ENCODE results near the gene ARGLU1. TPM values are rescaled to one million over a fixed set of nuclear protein-coding genes. Genes with fewer than 3 reads are reported as not detected.

ARGLU1 gene
- total RNA-seq, 1 donor from 2014 or later = 467 TPM

GRCh38 chr13:106589716-106590115 is 21.8 kb upstream of the ARGLU1 start:
- no peak for DNase-seq (ENCODE audit: low spot score)
- H3K9ac ChIP-seq = no peak overlapping the region
- no peak overlapping the region for H3K27ac ChIP-seq
- no peak overlapping the region for H3K4me2 ChIP-seq
- Mint-ChIP-seq H3K4me1 (no peaks in the 10 kb centered on the region), H3K4me3 (no peak overlapping the region), H3K36me3 (peaks cover 8% of the 10 kb centered on the region), H3K9me3 (peaks cover 29% of the 10 kb centered on the region), H3K27ac (no peak overlapping the region), H3K27me3 (ENCODE audit: insufficient read depth, low read depth) (peaks cover 2% of the 10 kb centered on the region)
- no peaks in the 10 kb centered on the region for H3K36me3 ChIP-seq
- peaks cover 12% of the 10 kb centered on the region for H3K9me3 ChIP-seq (ENCODE audit: low read depth)
- no peaks in the 10 kb centered on the region for H4K20me1 ChIP-seq (ENCODE audit: low read depth)
- no peak overlapping the region for H3K4me3 ChIP-seq
- no peaks in the 10 kb centered on the region for H3K27me3 ChIP-seq
- no peak for TF ChIP-seq EZH2 (IDR thresholded peaks at IDR 0.05)
- no peak for TF ChIP-seq EZH2phosphoT487 (IDR thresholded peaks at IDR 0.05)
- TF ChIP-seq, protein P1, sequence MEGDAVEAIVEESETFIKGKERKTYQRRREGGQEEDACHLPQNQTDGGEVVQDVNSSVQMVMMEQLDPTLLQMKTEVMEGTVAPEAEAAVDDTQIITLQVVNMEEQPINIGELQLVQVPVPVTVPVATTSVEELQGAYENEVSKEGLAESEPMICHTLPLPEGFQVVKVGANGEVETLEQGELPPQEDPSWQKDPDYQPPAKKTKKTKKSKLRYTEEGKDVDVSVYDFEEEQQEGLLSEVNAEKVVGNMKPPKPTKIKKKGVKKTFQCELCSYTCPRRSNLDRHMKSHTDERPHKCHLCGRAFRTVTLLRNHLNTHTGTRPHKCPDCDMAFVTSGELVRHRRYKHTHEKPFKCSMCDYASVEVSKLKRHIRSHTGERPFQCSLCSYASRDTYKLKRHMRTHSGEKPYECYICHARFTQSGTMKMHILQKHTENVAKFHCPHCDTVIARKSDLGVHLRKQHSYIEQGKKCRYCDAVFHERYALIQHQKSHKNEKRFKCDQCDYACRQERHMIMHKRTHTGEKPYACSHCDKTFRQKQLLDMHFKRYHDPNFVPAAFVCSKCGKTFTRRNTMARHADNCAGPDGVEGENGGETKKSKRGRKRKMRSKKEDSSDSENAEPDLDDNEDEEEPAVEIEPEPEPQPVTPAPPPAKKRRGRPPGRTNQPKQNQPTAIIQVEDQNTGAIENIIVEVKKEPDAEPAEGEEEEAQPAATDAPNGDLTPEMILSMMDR (IDR thresholded peaks at IDR 0.05) = no peak
- no peaks in the 10 kb centered on the region for H3F3A ChIP-seq (ENCODE audit: low read depth)
- no peak overlapping the region for H2AFZ ChIP-seq (replicated peaks)
- H3K79me2 ChIP-seq (ENCODE audit: low read depth) = no peaks in the 10 kb centered on the region
- no peaks in the 10 kb centered on the region for H3K4me1 ChIP-seq

DNA sequence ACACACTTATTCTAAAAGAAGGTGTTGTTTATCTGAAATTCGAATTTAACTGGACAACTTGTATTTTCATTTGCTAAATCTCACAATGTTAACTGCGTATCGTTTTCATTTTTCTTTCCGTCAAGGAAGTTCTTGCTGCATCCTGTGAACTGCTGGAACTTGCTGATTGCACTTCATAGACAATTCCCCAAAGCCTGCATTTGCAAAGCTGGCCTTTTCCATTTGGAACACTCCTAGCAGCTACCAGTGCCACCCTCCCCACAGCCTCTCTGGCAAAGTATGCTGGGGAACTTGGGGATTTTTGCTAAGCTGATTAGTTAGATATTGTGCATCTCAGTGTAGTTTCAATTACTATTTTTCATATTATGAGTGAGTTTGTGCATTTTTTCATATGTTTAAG is 20.4 kb upstream of the ARGLU1 start:
- no peak overlapping the region for H3K4me3 Mint-ChIP-seq
- no peaks in the 10 kb centered on the region for H3K36me3 ChIP-seq
- peaks cover 2% of the 10 kb centered on the region for H3K27me3 Mint-ChIP-seq (ENCODE audit: insufficient read depth, low read depth)
- no peak overlapping the region for H3K4me2 ChIP-seq
- peaks cover 8% of the 10 kb centered on the region for H3K36me3 Mint-ChIP-seq
- H3F3A ChIP-seq (ENCODE audit: low read depth) = no peaks in the 10 kb centered on the region
- H3K4me3 ChIP-seq = no peak overlapping the region
- peaks cover 12% of the 10 kb centered on the region for H3K9me3 ChIP-seq (ENCODE audit: low read depth)
- H3K79me2 ChIP-seq (ENCODE audit: low read depth) = no peaks in the 10 kb centered on the region
- no peak overlapping the region for H2AFZ ChIP-seq (replicated peaks)
- H4K20me1 ChIP-seq (ENCODE audit: low read depth) = no peaks in the 10 kb centered on the region
- no peak overlapping the region for H3K27ac Mint-ChIP-seq
- H3K9me3 Mint-ChIP-seq = peaks cover 39% of the 10 kb centered on the region
- DNase-seq (ENCODE audit: low spot score) = no peak
- TF ChIP-seq EZH2phosphoT487 (IDR thresholded peaks at IDR 0.05) (no peak), EZH2 (IDR thresholded peaks at IDR 0.05) (no peak)
- TF ChIP-seq, protein P1 (IDR thresholded peaks at IDR 0.05) = no peak
- no peaks in the 10 kb centered on the region for H3K4me1 ChIP-seq
- H3K4me1 Mint-ChIP-seq = no peaks in the 10 kb centered on the region
- H3K27me3 ChIP-seq = no peaks in the 10 kb centered on the region
- no peak overlapping the region for H3K27ac ChIP-seq
- no peak overlapping the region for H3K9ac ChIP-seq

GRCh38 chr13:106587787-106588186 is 19.9 kb upstream of the ARGLU1 start:
- H3K79me2 ChIP-seq (ENCODE audit: low read depth) = no peaks in the 10 kb centered on the region
- no peak overlapping the region for H3K27ac ChIP-seq
- H3K36me3 ChIP-seq = no peaks in the 10 kb centered on the region
- H3K4me3 Mint-ChIP-seq = no peak overlapping the region
- no peak overlapping the region for H3K4me2 ChIP-seq
- H3K9ac ChIP-seq = no peak overlapping the region
- H3K9me3 Mint-ChIP-seq = peaks cover 39% of the 10 kb centered on the region
- TF ChIP-seq, protein P1 (IDR thresholded peaks at IDR 0.05) = no peak
- TF ChIP-seq EZH2 (IDR thresholded peaks at IDR 0.05) = no peak
- TF ChIP-seq EZH2phosphoT487 (IDR thresholded peaks at IDR 0.05) = no peak
- no peak overlapping the region for H3K4me3 ChIP-seq
- H3K4me1 ChIP-seq = no peaks in the 10 kb centered on the region
- H3K9me3 ChIP-seq (ENCODE audit: low read depth) = peaks cover 12% of the 10 kb centered on the region
- no peak overlapping the region for H3K27ac Mint-ChIP-seq
- no peak overlapping the region for H2AFZ ChIP-seq (replicated peaks)
- H3F3A ChIP-seq (ENCODE audit: low read depth) = no peaks in the 10 kb centered on the region
- peaks cover 8% of the 10 kb centered on the region for H3K36me3 Mint-ChIP-seq
- peaks cover 2% of the 10 kb centered on the region for H3K27me3 Mint-ChIP-seq (ENCODE audit: insufficient read depth, low read depth)
- no peak for DNase-seq (ENCODE audit: low spot score)
- H3K4me1 Mint-ChIP-seq = no peaks in the 10 kb centered on the region
- H4K20me1 ChIP-seq (ENCODE audit: low read depth) = no peaks in the 10 kb centered on the region
- no peaks in the 10 kb centered on the region for H3K27me3 ChIP-seq

All from neural progenitor cell (in vitro differentiated cells).